Activated naive CD4-positive, alpha-beta T cell treated with anti-CD3 and anti-CD28 coated beads for 36 hours (primary cell): ENCODE data around the gene PRRX2. TPM values are rescaled to one million over a fixed set of nuclear protein-coding genes. Genes with fewer than 3 reads are reported as not detected.

Experiments
- CTCF ChIA-PET: fragments of 350-600 bp; sonication (Branson Sonifier 250); formaldehyde crosslinking; loops from one replicate; lab custom pipeline; 2021; ENCODE audit warnings: antibody characterized with exemption; lab: Charles Lee
- DNase-seq: peaks from one replicate; pipeline ENCODE4 v3.0.0-alpha.2; 2020
- H3K27ac Mint-ChIP-seq: one replicate; pipeline ENCODE4 v1.8.0; 2021; ENCODE audit warnings: mild to moderate bottlenecking, mixed read lengths
- H3K27me3 Mint-ChIP-seq: one replicate; pipeline ENCODE4 v1.8.0; 2021; ENCODE audit warnings: low read depth, mixed read lengths
- H3K36me3 Mint-ChIP-seq: one replicate; pipeline ENCODE4 v1.8.0; 2021; ENCODE audit warnings: low read depth, mixed read lengths
- H3K4me1 Mint-ChIP-seq: one replicate; pipeline ENCODE4 v1.8.0; 2021; ENCODE audit warnings: low read depth, mixed read lengths
- H3K4me3 Mint-ChIP-seq: one replicate; pipeline ENCODE4 v1.8.0; 2021; ENCODE audit warnings: mild to moderate bottlenecking, moderate library complexity, mixed read lengths
- H3K9me3 Mint-ChIP-seq: one replicate; pipeline ENCODE4 v1.8.0; 2021; ENCODE audit warnings: mixed read lengths
- intact Hi-C: fragments of 100-400 bp; cut with micrococcal nuclease; formaldehyde crosslinking; loops from one replicate; pipeline ENCODE4 v1.15.1; 2023
- total RNA-seq, 2 experiments: library from RNA; stranded (reverse); gene quantifications; one replicate each; pipeline ENCODE4 v1.2.3, GENCODE V29; 2021

The PRRX2 gene
- total RNA-seq, 2 experiments from 2014 or later: 0.69 to 0.83 TPM

GRCh38 chr9:129704807-129705206 is 39.4 kb downstream of the PRRX2 start:
- CTCF ChIA-PET: interaction anchor here (1.1 kb wide), 1 partner anchor 21 kb away, joined by 3 read pairs; no protein-coding TSS in a partner anchor

GRCh38 chr9:129708793-129709192 is 43.3 kb downstream of the PRRX2 start:
- Mint-ChIP-seq H3K27ac (no peak overlapping the region), H3K9me3 (no peaks in the 10 kb centered on the region), H3K36me3 (no peaks in the 10 kb centered on the region), H3K4me3 (no peak overlapping the region), H3K27me3 (no peaks in the 10 kb centered on the region), H3K4me1 (peaks cover 19% of the 10 kb centered on the region)
- intact Hi-C loops: no loop called here
- CTCF ChIA-PET: interaction anchor here (0.6 to 2.2 kb wide), 3 partner anchors 75 to 366 kb away, joined by 3 to 7 read pairs (median 6); partner anchors contain the start of gene TOR1B
- no peak for DNase-seq

More at GRCh38 chr9:129704807-129705206, 39.4 kb downstream of the PRRX2 start:
- Mint-ChIP-seq H3K4me3 (no peak overlapping the region), H3K27me3 (peaks cover 7% of the 10 kb centered on the region), H3K36me3 (no peaks in the 10 kb centered on the region), H3K9me3 (no peaks in the 10 kb centered on the region), H3K27ac (no peak overlapping the region), H3K4me1 (no peaks in the 10 kb centered on the region)
- intact Hi-C loops: no loop called here
- DNase-seq: no peak

- H3K27ac Mint-ChIP-seq: no peak overlapping the region
- intact Hi-C loops: loop anchor here (5.0 kb wide), 1 partner anchor 37 kb away; no protein-coding TSS in a partner anchor
- no peaks in the 10 kb centered on the region for H3K27me3 Mint-ChIP-seq
- no peaks in the 10 kb centered on the region for H3K9me3 Mint-ChIP-seq
- no peaks in the 10 kb centered on the region for H3K36me3 Mint-ChIP-seq
- no peak overlapping the region for H3K4me3 Mint-ChIP-seq
- CTCF ChIA-PET: interaction anchor here (2.2 kb wide), 1 partner anchor 74 kb away, joined by 7 read pairs; no protein-coding TSS in a partner anchor
- DNase-seq: no peak
- H3K4me1 Mint-ChIP-seq: peaks cover 19% of the 10 kb centered on the region
These were observed 44.2 kb downstream of the PRRX2 start for GRCh38 chr9:129709438-129710168.

- intact Hi-C loops: loop anchor here (5.0 kb wide), 1 partner anchor 38 kb away; no protein-coding TSS in a partner anchor
- H3K4me3 Mint-ChIP-seq: no peak overlapping the region
- CTCF ChIA-PET: interaction anchor here (2.2 kb wide), 1 partner anchor 74 kb away, joined by 7 read pairs; no protein-coding TSS in a partner anchor
- peaks cover 19% of the 10 kb centered on the region for H3K4me1 Mint-ChIP-seq
- no peak for DNase-seq
- H3K27ac Mint-ChIP-seq: no peak overlapping the region
- H3K36me3 Mint-ChIP-seq: no peaks in the 10 kb centered on the region
- H3K27me3 Mint-ChIP-seq: no peaks in the 10 kb centered on the region
- H3K9me3 Mint-ChIP-seq: no peaks in the 10 kb centered on the region
These were observed 44.7 kb downstream of the PRRX2 start for GRCh38 chr9:129710169-129710453.

- Mint-ChIP-seq H3K9me3 (no peaks in the 10 kb centered on the region), H3K4me3 (no peak overlapping the region), H3K4me1 (peaks cover 19% of the 10 kb centered on the region), H3K36me3 (no peaks in the 10 kb centered on the region), H3K27ac (no peak overlapping the region), H3K27me3 (no peaks in the 10 kb centered on the region)
- CTCF ChIA-PET: interaction anchor here (1.2 to 3.3 kb wide), 4 partner anchors 13 to 71 kb away, joined by 3 to 9 read pairs (median 6); no protein-coding TSS in a partner anchor
- intact Hi-C loops: loop anchor here (5.0 kb wide), 1 partner anchor 41 kb away; no protein-coding TSS in a partner anchor
- DNase-seq: no peak
These were observed 47.4 kb downstream of the PRRX2 start for GRCh38 chr9:129712634-129713401.

- Mint-ChIP-seq H3K36me3 (no peaks in the 10 kb centered on the region), H3K27me3 (no peaks in the 10 kb centered on the region), H3K9me3 (no peaks in the 10 kb centered on the region), H3K27ac (no peak overlapping the region), H3K4me1 (peaks cover 19% of the 10 kb centered on the region), H3K4me3 (no peak overlapping the region)
- no peak for DNase-seq
- CTCF ChIA-PET: interaction anchor here (1.4 to 3.3 kb wide), 3 partner anchors 12 to 24 kb away, joined by 3 to 9 read pairs (median 8); no protein-coding TSS in a partner anchor
- intact Hi-C loops: loop anchor here (5.0 kb wide), 1 partner anchor 41 kb away; no protein-coding TSS in a partner anchor
These were observed 47.9 kb downstream of the PRRX2 start for GRCh38 chr9:129713402-129713679.

- no peak for DNase-seq
- no peaks in the 10 kb centered on the region for H3K36me3 Mint-ChIP-seq
- no peak overlapping the region for H3K27ac Mint-ChIP-seq
- CTCF ChIA-PET: interaction anchor here (0.6 to 3.3 kb wide), 2 partner anchors 11 to 81 kb away, joined by 3 to 9 read pairs; no protein-coding TSS in a partner anchor
- H3K9me3 Mint-ChIP-seq: no peaks in the 10 kb centered on the region
- H3K4me1 Mint-ChIP-seq: peaks cover 19% of the 10 kb centered on the region
- intact Hi-C loops: loop anchor here (5.0 kb wide), 1 partner anchor 42 kb away; no protein-coding TSS in a partner anchor
- H3K27me3 Mint-ChIP-seq: no peaks in the 10 kb centered on the region
- H3K4me3 Mint-ChIP-seq: no peak overlapping the region
These were observed 49.1 kb downstream of the PRRX2 start for GRCh38 chr9:129714511-129715061.

- no peak for DNase-seq
- H3K27me3 Mint-ChIP-seq: peaks cover 2% of the 10 kb centered on the region
- no peaks in the 10 kb centered on the region for H3K36me3 Mint-ChIP-seq
- intact Hi-C loops: no loop called here
- no peaks in the 10 kb centered on the region for H3K9me3 Mint-ChIP-seq
- peaks cover 18% of the 10 kb centered on the region for H3K4me1 Mint-ChIP-seq
- H3K27ac Mint-ChIP-seq: no peak overlapping the region
- CTCF ChIA-PET: interaction anchor here (0.9 kb wide), 1 partner anchor 11 kb away, joined by 4 read pairs; no protein-coding TSS in a partner anchor
- H3K4me3 Mint-ChIP-seq: no peak overlapping the region
These were observed 50.6 kb downstream of the PRRX2 start for GRCh38 chr9:129716091-129716490.

GRCh38 chr9:129717991-129718390 is 52.5 kb downstream of the PRRX2 start:
- DNase-seq: no peak
- Mint-ChIP-seq H3K4me3 (no peak overlapping the region), H3K4me1 (peaks cover 3% of the 10 kb centered on the region), H3K27ac (no peak overlapping the region), H3K9me3 (no peaks in the 10 kb centered on the region), H3K27me3 (peaks cover 2% of the 10 kb centered on the region), H3K36me3 (no peaks in the 10 kb centered on the region)
- intact Hi-C loops: no loop called here
- CTCF ChIA-PET: no interaction called here

GRCh38 chr9:129718647-129719046 is 53.2 kb downstream of the PRRX2 start:
- H3K27me3 Mint-ChIP-seq: peaks cover 2% of the 10 kb centered on the region
- no peak overlapping the region for H3K27ac Mint-ChIP-seq
- CTCF ChIA-PET: no interaction called here
- no peak for DNase-seq
- no peaks in the 10 kb centered on the region for H3K4me1 Mint-ChIP-seq
- intact Hi-C loops: no loop called here
- no peaks in the 10 kb centered on the region for H3K36me3 Mint-ChIP-seq
- H3K9me3 Mint-ChIP-seq: no peaks in the 10 kb centered on the region
- no peak overlapping the region for H3K4me3 Mint-ChIP-seq

GRCh38 chr9:129719135-129719534 is 53.7 kb downstream of the PRRX2 start:
- intact Hi-C loops: no loop called here
- no peaks in the 10 kb centered on the region for H3K9me3 Mint-ChIP-seq
- H3K4me1 Mint-ChIP-seq: no peaks in the 10 kb centered on the region
- H3K27me3 Mint-ChIP-seq: peaks cover 2% of the 10 kb centered on the region
- no peaks in the 10 kb centered on the region for H3K36me3 Mint-ChIP-seq
- CTCF ChIA-PET: no interaction called here
- no peak for DNase-seq
- no peak overlapping the region for H3K27ac Mint-ChIP-seq
- H3K4me3 Mint-ChIP-seq: no peak overlapping the region
